ENCODE data around the gene TBX5.

The TBX5 gene

GRCh38 chr12:114430306-114430705 lies 24.4 kb upstream of the TBX5 start:
- FAIRE-seq = no peak

GRCh38 chr12:114425031-114425626 lies 19.2 kb upstream of the TBX5 start:
- no peak for FAIRE-seq

DNA sequence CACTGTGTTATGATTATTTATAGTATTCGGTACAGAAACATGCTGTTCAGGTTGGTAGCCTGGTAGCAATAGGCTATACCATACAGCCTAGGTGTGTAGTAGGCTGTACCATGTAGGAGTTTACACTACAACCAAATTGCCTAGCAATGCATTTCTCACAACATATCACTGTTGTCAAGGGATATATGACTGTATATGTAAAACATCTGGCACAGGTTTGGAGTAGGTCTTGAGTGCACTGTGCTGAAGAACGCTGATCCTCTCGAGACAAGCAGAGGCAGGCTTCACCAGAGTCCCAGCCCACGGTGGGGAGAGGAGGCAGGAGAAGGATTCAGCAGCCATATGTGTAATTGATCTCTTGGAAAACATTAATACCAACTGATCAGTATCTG lies 15.0 kb upstream of the TBX5 start:
- FAIRE-seq = no peak

GRCh38 chr12:114420182-114420943 lies 14.4 kb upstream of the TBX5 start:
- no peak for FAIRE-seq

- no peak for FAIRE-seq
Measured at GRCh38 chr12:114416028-114416427, 10.1 kb upstream of the TBX5 start.

DNA sequence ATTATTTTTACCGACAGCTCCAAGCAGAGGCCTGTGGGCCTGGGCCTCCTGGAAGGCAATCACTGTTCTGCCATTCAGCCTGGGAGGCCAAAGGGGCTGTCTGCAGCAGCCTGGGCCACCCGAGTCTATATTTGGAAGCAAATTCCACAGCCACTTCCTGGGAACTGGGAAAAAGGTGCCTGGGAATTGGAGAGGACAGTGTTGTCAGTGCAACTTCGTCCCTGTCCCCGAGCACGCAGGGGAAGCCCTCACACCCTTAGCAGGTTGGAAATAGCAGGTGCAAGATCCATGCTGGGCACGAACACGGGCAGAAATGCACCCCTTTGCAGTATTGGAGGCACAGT lies 9.6 kb upstream of the TBX5 start:
- FAIRE-seq = no peak

DNA sequence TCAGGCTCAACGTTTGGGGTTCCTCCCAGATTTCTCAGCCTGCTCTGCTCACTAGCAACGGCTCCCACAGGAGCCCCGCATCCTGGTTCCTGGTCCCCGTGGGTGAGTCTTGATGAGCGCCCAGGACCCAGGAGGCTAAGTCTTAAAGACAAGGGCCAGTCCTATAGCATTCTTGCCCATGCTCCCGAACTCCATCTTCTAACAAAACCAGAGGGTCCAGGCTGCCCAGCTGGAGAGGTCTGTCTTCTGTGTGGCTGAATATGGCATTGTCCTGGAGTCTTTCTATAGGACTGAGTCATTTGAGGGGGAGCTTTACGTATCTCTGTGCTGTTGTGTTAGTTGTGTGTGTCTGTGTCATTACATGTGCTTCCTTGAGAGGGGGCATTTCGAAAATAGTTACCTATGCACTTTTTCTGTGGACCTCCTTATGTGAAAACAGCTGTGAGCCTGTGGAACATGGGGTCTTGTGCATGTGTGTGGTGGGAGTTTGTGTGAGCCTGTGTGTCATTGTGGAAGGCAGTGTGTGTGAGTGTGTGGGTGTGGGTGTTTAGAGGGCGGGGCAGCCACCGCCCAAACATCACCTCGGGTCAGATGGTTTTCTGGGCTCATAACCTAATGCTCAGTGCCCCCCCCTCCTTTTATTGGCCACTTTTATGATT lies 9.1 kb upstream of the TBX5 start:
- no peak for FAIRE-seq

- FAIRE-seq = no peak
Measured at GRCh38 chr12:114414031-114414865, 8.3 kb upstream of the TBX5 start.

DNA sequence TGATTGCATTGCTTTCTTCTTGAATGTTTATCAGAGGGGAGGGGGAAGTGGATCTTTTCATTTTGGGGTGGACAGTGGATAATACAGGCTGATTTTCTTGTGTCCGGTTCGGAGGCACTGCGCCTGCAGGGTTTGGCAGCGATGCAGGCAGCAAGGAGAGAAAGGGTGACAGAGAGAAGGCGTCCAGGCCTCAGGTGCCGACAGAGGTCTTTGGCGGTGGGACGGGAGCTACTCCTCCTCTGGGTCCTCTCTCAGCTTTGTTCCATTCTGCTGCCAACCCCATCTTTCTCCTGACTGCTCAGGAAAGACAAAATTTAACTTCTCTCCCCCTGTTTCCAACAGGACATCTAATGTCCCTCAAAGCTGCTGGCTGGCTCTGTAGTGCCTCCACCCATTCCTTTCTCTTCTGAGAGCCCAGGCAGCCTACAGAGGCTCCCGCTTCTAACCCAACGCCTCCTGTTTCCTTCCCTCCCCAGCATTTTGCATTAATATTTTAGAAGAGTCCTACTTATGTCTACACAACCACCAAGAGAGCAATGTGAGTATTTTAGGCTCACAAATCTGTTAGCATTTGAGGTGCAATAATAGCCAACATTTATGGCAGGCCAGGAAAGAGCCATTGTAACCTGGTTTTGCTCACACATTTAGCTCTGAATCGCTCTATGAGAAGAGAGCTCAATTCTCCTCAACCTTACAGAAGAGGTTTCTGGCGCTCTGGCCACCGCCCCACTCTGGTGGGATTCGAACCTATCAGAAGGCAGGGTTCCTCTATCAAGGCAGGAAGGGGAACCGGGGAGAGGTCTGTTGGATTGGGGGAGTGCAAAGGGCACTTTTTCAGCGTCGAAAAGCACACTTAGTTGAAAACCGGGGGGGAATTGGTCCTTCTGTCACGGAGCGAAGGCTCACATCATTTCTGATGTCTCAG lies 7.1 kb upstream of the TBX5 start:
- no peak for FAIRE-seq

DNA sequence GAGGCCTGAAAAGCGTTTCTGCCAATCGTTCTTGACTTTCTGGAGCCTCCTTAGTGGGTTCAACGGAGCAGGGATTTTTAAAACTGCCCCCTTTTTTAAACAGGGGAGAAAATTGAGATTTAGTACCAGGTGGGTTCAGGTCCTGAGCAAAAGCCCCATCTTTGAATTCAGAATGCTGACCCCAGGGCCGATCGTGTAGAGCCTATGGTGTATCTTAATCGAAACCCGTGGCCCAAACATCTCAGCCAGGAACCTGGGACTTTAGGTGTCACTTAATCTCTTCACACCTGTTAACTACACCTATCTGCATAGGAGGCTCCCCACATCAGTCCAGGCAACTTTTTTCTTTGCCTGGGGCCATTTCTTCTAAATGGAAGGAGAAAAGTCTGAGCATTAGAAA lies 6.4 kb upstream of the TBX5 start:
- no peak for FAIRE-seq

DNA sequence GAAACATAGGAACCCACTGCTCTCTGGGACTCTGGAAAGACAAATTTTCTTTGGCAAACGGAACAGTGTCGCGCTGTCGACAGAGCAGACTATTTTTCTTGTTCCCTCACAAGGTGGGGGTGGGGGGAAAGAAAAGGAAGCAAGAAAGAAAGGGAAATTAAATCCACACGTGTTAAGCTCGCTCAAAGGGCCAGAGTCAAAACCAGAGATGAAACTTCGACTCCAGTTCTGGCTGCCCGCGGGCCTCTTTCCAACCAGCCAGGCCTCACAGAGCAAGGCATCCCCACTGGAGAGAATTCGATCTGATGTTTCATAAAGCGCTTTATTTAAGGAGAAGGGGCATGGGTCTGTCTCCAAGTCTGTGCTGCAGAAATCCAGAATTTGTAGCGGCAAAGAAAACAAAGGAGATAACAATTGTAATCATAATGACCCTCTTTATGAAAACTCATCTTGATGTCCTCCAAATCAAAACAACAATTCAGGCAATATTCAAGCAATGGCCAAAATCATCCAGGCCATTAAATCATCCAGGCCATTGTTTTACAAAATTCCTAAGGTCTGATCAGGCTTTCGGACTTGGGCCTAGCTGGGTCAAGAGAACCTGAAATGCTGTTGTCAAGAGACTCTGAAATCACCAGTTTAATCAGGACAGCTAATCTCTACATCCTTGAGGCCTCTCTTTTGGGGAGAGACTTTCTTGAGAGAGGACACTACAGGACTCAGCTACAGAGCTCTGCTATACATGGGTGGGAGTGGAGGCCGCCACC lies 5.3 kb upstream of the TBX5 start:
- FAIRE-seq = no peak

DNA sequence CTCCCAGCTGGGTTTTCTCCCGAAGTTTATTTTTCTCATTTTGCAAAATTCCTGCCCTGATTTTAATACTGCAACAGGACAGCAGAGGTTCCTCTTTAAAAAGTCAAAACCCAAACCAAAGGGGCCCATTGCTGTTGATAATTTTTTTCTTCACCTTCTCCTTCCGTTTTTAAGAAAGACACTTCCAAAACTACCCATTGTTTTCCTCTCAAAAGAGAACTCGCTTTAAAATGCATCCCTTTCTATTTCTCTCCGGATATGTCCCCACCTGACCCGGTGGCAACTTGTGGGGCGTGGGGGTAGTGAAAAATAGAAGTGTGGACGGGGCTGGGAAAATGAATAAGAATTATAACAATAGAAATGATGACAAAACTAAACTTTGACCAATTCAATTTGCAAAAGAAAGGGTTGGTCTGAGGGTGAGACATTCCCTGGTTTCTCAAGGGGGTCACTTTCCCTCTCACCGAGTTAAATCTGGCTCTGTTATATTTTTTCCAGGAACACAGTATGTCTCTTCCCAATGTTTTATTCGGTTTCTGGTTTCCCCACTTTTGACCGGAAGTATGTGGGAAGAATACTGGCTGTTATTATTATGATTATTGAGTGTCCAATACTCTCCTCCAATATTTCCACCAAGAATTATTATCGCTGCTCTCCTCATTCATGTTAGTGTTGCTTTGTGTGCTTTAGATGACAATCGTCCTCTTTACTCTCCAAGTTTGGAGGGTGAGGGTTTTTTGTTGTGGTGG lies 4.1 kb upstream of the TBX5 start:
- FAIRE-seq = no peak

- FAIRE-seq = no peak
Measured at GRCh38 chr12:114408886-114409851, 3.2 kb upstream of the TBX5 start.

DNA sequence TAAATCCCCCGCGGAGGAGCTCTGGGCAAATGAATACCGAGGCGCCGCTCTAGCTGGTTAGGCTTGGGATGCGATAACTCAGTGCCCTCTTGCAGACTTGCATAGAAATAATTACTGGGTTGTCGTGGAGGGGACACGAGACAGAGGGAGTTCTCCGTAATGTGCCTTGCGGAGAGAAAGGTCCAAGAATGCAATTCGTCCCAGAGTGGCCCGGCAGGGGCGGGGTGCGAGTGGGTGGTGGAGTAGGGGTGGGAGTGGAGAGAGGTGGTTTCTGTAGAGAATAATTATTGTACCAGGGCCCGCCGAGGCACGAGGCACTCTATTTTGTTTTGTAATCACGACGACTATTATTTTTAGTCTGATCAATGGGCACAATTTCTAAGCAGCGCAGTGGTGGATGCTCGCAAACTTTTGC lies 2.5 kb upstream of the TBX5 start:
- FAIRE-seq = no peak

DNA sequence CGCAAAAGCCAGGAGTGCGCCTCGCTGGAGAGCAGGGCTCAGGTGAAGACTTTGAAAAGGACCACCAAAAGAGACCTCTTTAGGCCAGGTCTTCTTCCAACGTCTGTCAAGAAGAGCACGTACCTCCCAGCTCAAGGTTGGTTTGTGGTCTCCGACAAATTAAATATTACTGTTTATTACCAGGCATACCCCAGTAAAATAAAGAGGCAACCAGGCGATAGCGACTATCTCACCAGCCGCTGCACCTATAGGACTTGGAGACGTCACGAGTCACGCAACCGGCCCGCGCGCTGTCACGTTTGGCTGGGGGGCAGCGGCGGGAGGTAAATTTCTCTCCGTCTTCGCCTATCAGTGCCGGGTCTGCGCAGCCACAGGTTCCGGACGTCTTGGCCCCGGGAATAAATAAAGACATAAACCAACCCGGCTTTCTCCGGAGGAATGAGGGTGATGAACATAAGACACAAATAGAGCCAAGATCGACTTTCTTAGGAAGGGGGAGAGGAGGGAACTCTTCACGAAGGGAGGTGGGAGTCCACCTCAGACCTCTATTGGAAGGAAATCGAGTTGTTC lies 2.0 kb upstream of the TBX5 start:
- FAIRE-seq = no peak

DNA sequence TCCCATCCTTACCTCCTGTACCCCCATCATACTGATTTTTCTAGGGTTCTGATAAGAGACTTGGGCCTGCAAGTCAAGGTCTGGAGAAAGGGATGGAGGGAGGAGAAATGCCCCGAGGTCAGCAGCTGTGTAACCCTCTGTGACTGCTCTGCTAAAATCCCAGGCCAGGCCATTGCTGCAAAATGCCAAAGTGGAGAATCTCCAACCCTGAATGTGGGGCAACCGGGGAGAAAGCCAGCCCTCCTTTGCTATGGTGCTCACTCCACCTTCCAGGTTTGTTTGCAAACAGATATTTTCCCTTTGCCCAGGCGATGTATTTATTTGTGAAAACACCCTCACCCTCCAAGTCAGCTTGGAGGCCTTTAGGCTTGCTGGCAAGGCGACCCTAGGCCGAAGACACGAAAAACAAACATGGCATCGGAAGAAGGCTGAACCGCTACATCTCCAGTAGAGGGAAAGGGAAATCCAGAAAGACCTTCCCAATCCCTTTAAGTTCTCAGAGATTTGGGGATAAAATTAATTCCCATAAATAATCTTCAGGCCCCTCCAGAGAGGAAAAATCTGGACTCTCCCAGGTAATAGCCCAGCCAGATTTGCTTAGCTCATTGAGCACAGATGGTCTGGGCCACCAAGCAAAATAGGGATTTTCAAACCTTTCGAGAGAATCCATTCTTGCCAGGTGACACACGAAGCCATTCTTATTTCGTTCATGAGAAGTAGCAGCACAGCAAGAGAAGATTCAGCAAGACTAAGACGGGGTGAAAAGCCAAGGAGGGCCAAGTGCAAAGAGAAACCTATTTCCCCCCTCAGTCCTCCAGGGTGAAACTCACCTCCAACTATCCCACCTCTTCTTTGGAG lies 1.3 kb upstream of the TBX5 start:
- no peak for FAIRE-seq

- FAIRE-seq = no peak
Measured at GRCh38 chr12:114406316-114406983, 506 bp upstream of the TBX5 start.

All from islet of Langerhans (tissue), 1 donor.